Measurements from ENCODE around the gene CSN3.

The CSN3 gene

DNA sequence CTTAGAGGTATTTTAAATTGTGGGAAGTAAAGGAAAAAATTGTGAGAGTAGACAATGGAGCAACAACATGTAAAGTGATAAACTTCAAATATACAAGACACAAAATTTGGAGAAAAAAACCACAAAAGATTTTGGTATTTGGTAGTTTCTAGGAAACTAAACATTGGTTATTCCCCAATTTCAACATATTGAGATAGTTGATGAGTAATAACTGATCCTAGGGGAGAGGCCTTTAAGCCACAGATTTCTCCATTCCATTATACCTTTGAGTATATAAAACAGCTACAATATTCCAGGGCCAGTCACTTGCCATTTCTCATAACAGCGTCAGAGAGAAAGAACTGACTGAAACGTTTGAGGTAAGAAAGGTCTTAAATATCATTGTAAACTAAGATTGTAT lies 16.6 kb upstream of the CSN3 start, which contains the start of gene FDCSP:
FDCSP (plus strand) TSS at position 301 of the 400 bp plus-strand sequence. CDS start 5,071 bp downstream, outside the sequence.
- DNase-seq (ENCODE audit: low read depth in 2 of 2), result no peak
- no peak for TF ChIP-seq CTCF (IDR thresholded peaks at IDR 0.05; ENCODE audit: low read depth, low read length)

GRCh38 chr4:70236125-70236524 lies 6.3 kb upstream of the CSN3 start:
- no peak for TF ChIP-seq CTCF (IDR thresholded peaks at IDR 0.05; ENCODE audit: low read depth, low read length)
- H3K4me3 ChIP-seq (replicated peaks in 1 of 2; ENCODE audit: low read depth in 2 of 2, low read length in 2 of 2), result no peak overlapping the region
- no peak for DNase-seq (ENCODE audit: low read depth in 2 of 2)

More for the DNA sequence above, 16.6 kb upstream of the CSN3 start, which contains the start of gene FDCSP:
- H3K4me3 ChIP-seq (replicated peaks in 1 of 2; ENCODE audit: low read depth in 2 of 2, low read length in 2 of 2), result no peak within 1 kb of the TSS

DNA sequence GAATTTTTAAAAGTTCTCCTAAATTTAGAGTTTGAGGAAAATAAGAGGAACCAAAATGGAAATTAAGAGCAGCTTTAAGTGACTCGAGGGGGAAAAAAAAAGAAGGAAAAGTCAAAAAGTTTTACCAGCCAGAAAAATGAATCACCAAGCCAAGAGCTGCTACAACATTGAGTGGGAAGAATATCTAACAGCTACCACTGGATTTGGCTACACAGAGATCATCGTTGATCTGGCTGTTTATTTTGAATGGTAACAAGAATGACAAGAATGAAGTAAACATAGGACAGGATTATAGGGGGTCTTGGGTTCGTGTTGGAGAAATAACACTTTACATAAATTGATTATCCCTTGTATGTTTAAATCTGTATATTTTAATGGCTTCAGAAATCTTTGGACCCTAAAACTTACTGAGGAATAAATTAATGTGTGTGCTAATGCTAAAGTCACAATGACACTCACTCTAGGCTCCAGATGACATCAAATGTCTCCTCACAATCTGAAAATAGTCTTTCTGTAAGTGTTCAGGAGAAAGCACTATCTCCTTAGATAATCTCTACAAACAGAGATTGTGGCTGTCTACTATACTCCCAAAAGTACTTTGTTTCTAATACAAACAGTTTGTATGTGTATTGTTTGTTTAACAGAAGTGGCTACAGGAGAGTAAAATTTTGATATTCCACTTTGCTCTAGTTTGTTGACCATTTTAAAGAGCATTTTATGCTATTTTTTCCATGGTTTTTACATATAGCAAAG lies 3.1 kb upstream of the CSN3 start:
- H3K4me3 ChIP-seq (replicated peaks in 1 of 2; ENCODE audit: low read depth in 2 of 2, low read length in 2 of 2), result no peak overlapping the region
- no peak for DNase-seq (ENCODE audit: low read depth in 2 of 2)
- no peak for TF ChIP-seq CTCF (IDR thresholded peaks at IDR 0.05; ENCODE audit: low read depth, low read length)

- TF ChIP-seq CTCF (IDR thresholded peaks at IDR 0.05; ENCODE audit: low read depth, low read length), result no peak
- DNase-seq (ENCODE audit: low read depth in 2 of 2), result peak in 1 of 2 donors; percentile 9
- H3K4me3 ChIP-seq (replicated peaks in 1 of 2; ENCODE audit: low read depth in 2 of 2, low read length in 2 of 2), result no peak overlapping the region
These were observed 2.4 kb upstream of the CSN3 start for GRCh38 chr4:70239884-70240591.

DNA sequence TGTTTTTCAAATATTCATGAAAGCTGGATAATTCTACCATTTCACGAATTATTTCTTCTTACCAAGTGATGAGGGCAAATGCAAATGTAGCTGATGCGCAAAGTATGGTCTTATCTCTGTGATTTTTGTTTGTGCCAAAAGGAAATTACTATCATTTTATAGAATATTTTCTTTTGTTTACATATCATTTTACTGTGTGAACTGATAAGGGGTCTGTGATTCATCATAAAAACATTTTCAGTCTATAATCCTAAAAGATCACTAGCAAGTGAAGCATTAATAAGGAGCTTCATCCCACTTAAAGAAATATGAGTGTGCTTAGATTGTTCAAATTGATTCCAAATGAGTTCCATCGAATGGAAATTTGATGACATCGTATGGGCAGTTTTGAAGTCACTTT lies 694 bp downstream of the CSN3 start:
- no peak for DNase-seq (ENCODE audit: low read depth in 2 of 2)
- TF ChIP-seq CTCF (IDR thresholded peaks at IDR 0.05; ENCODE audit: low read depth, low read length), result no peak

GRCh38 chr4:70251250-70251944 lies 9.0 kb downstream of the CSN3 start:
- DNase-seq (ENCODE audit: low read depth in 2 of 2), result no peak
- TF ChIP-seq CTCF (IDR thresholded peaks at IDR 0.05; ENCODE audit: low read depth, low read length), result no peak
- no peak overlapping the region for H3K4me3 ChIP-seq (replicated peaks in 1 of 2; ENCODE audit: low read depth in 2 of 2, low read length in 2 of 2)

More for the DNA sequence above, 694 bp downstream of the CSN3 start:
- H3K4me3 ChIP-seq (replicated peaks in 1 of 2; ENCODE audit: low read depth in 2 of 2, low read length in 2 of 2), result no peak overlapping the region

All from cardiac fibroblast (primary cell).